HCEC 1CT (cell line): ENCODE results near the gene NOL4L.

Source experiments
- DNase-seq: peaks from one replicate; pipeline ENCODE4 v3.0.0-alpha.2; 2017

NOL4L gene

DNA sequence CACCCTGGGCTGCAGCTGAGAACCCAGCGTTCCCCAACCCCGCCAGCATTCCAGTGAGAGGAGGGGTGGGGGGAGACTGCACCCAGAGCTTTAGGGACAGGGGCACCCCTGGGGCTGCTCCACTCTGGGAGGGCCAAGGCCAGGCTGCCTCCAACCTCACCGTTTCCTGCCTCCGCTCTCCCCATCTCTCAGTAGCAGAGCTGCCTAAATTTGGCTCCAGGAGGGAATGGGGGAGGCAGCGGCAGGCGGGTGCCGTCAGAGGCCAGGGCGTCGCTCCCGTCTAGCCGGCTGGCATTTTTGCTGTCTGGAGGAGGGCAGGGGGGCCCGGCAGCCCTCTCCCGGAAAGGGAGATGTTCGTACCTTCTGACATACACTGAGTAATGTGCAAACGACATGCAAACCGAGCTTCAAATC, 46.6 kb downstream of the NOL4L start:
- no peak for DNase-seq

DNA sequence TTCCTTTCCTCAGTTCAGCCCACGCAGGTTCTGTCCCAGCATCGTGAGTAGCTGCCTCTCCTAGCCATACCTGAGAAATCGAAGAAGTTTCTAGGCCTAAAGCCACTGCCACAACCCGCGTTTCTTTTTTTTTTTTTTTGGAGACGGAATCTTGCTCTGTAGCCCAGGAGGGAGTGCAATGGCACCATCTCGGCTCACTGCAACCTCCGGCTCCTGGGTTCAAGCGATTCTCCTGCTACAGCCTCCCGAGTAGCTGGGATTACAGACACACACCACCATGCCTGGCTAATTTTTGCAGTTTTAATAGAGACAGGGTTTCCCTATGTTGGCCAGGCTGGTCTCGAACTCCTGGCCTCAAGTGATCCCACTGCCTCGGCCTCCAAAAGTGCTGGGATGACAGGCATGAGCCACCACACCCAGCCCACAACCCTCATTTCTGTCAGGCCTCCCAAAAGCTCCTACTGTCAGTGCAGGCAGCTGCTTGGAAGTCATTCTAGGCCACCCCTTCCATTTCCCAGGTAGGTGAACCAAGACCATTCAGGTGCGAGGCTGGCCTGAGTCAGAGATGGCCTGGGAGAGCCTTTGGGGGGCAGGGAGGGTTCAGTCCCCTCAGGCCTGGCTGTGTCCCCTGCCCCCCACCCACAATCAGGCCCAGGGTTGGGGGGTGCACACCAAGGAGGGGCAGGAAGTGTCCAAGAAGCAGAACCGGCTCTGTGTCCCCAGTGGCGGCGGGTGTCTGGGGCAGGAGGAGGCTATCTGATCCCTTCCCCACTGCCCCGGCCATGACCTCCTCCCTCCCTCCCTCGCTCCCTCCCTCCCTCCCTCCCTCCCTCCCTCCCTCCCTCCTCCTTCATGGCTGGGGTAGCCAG, 47.2 kb downstream of the NOL4L start:
- no peak for DNase-seq

DNA sequence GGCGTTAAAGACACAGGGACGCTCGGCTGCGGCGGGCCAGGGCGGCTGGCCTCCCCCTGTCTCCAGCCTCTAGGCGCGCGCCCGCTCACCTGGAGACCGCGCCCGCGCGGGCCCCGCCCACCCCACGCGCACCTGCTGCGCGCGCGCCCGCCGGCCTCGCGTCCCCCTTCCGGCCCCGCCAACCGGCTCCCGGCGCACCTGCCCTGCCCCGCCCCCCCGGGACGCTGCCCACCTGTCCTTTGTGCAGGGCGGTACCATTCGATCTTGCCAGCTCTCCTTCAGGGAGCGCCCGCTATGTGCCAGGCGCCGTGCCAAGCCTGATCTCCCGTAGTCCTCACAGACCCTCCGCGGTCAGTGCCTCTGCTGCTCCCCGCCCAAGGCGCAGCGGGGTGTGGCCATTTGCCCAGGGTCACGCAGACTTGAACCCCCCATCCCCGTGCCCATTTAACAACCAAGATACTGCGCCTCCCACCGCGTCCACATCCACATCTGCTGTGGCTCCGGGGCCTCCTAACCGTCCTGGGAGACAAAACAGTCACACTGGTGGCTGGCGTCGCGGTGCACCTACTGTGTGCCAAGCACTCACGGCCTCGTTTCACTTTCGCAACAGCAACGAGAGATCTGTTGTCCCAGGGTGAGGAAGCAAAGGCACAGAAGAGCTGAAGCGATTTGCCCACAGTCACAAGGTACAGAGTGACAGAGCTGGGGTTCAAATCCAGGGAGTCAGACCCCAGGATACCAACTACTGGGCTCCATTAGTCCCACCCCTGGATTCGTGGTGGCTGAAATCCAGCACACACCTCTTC, 48.1 kb downstream of the NOL4L start:
- DNase-seq: no peak

DNA sequence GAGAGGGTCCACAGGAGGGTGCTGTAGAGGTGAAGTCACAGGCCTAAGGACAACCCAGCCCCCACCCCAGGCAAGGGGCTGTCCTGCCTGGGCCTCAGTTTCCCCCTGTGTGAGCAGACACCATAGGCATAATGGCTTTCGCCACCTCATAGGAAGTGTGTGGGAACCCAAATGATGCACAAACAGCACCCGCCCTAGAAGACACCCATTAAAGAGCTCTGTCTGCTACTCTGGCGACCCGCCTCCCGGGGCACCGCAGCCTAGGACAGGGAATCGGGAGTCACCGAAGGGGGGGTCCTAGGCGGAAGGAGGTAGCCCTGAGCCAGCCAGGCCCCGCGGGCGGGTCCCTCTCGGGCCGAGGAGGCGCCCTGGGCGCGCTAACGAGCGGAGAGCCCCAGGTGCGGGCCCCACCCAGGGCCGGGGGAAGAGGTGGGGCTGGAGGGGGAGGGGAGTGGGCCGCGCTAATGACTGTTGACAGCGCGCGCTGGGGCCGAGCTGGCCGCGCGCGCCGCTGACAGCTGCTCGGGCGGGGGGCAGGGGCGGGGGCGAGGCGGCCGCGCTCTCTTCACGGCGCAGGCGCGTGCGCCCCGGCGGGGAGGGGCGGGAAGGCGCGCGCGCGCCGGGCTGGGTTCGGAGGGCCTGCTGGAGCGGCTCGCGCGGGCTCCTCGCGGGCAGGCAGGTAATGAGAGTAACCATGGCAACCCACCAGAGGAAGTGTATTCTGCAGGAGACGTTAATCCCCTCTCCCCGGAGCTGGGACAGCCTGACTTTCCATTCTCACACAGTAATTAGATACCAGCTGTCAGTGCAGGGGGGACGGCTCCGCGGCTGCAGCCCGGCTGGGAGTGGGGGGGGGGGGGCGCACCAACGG, 48.9 kb downstream of the NOL4L start:
- no peak for DNase-seq

DNA sequence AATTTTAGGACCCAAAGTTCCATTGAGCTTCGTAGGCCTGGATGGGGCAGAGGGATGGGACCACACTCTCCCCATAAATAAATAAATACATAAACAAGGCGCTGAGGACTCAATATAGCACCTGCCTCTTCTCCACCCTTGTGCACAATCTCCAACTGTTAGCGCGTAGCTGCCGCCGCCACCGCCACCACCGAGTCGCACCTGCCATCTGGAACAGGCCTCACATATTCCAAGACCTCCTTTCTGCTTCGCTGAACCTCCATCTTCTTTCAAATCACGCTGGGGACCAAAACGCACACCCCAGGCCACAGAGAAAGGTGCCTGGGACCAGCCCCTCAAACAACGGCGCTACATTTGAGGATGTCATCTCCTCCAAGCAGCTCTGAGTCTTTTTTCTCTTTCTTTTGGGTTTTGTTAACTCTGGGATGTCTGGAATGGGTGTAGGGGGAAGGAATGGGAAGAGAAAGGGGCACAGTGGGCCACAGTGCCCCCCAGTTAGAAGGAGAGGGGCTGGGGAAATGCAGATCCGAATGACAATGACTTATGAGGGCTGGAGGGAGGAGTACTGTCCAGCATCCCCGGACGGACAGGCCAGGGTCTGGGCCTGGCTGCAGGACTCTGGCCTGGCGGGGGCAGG, 49.7 kb downstream of the NOL4L start:
- no peak for DNase-seq

DNA sequence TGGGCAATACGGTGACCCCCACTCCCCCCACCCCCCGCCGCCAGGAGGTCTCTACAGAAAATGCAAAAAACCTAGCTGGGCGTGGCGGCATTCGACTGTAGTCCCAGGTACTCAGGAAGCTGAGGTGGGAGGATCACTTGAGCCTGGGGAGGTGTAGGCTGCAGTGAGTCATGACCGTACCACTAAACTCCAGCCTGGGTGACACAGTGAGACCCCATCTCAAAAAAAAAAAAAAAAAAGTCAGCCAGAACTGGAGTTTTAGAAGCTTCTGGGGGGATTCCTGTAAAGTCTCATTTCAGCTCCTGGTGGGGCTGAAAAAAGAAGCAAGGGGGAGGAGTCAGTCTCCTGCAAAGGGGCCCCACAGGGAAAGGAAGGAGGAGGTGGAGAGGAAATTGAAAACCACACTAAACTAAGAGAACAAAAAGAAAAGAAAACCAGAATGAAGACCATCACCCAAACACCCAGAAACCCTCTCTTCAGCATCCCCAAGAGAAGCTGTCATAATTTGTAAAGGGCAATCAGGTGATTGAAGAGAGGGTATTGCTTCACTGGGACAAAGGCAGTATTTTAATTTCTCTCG, 50.4 kb downstream of the NOL4L start:
- DNase-seq: no peak

DNA sequence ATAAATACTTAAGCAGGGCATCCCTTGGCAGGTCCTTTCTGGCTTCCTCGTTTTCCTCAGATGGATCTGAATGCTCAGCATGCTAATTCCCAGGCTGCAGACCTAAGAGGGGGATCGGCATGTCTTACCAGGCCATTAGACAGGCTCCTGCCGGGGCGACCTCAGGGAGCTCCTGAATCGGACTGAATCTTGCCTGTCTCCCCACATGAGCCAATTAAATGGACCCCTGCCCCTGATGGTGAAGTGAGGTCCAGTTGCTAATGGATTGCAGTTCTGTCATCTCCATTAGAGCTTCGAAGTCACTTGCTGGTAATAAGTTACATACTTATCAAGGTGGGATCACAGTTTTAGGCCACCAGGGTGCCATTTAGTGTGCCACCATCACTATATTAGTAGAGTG, 51.4 kb downstream of the NOL4L start:
- DNase-seq: no peak

DNA sequence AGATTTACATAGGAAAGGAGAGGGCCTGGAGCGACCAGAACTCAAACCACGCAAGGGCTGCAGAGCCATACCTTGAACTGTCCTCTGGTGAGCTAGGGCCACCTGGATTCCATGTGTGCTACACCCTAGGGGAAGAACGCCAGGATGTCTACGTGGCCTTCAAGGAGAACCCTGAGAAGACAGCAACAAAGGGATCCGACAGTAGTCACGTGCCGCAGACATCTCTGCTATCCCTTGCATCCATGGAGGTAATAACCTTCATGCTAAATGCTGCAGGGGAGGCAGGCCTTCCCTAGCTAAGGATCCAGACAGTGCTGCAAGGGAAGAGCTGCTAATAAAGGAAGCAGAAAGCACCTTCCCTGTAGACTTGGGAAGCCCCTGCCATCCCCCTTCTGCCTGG, 52.9 kb downstream of the NOL4L start:
- no peak for DNase-seq

DNA sequence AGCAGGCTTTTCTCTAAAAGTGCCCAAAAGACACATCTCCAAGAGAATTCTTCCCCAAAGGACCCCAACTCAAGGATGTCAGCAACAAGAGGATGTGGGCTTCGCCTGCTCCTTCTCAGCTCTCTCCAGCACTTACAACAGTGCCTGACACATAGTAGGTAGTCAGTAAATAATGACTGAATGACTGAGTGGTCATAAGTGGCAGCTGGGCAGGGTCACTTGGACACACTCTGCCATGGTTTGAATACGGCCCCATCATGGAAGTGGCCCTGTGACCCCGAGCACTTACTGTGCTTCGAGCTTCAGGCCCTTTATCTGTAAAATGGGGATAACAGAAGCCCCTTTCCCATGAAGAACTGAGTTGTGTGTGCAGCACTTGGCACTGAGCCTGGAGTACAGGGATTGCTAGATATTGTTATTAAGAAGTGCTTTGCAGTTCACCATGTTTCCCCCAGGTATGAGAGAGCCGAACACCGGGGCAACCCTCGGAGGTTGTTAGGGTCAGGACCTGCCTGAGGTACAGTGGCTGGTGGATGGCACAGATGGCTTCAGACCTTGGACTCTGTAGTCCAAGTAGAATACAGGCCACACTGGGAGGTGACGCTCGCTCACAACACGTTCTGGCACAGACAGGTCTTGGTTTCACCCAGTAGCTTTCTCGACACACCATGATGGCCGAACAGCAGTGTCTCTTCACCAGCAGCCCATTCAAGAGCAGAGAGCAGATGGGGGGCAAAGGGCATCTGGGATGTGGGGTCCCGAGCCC, 56.0 kb downstream of the NOL4L start:
- no peak for DNase-seq

DNA sequence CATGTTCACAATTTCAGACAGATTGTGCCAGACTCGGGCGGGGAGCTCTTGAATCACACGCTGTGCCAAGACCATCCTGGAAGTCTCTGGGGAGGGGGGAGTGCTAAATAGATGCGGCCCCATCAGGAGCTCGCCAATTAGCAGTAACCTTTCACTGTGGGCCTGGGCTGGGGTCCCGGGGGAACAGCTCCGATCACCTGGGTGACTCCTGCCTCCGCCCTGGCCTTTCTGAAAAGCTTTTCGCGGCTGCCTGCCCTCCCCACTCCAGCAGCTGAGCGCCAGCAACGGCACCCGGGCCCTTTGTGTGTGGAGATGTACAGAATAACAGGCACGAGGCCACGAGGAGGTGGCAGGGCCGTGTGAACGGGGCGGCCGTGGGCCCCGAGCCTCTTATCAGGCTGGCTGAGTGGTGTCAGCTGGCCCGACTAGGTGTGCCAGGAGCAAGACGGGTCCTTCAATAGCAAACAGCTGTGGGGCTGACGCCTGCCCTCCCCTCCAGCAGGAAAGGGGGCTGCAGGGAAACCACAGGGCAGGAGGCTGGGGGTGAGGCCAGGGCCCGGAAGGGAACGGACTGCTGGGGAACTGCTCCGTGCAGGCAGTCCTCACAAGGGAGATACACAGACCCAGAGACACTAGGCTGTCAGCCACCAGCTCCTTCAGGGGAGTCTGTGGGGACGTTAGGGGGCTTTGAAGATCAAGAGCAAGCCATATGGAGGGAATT, 56.8 kb downstream of the NOL4L start:
- no peak for DNase-seq

DNA sequence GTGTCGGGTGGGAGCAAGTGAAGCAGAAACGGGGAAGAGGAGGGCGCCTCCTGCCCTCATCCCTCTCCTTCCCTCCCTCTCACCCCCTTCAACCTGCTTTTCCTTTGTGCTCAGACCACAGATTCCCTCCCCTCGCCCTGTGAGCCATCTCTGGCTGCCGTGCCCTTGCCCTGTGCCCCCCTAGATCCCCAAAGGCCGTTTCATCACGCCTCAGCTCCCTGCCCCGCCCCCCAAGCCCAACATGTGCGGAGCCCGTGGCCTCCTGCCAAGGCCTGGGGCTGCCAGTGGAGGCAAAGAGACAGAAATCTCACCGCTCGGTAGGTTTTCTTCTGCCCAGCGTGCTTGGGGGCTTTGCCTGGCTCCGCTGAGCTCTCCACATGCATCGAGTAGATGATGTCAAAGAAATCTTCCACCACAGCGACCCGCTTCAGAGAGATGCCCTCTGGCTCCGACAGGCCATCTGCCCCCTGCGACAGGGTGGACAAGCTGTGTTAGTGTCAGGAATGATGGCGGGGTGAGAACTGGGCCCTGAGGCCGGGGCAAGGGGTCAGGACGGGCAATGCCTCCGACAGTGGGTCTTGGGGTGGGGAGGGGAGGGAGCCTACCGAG, 57.6 kb downstream of the NOL4L start:
- DNase-seq: no peak

DNA sequence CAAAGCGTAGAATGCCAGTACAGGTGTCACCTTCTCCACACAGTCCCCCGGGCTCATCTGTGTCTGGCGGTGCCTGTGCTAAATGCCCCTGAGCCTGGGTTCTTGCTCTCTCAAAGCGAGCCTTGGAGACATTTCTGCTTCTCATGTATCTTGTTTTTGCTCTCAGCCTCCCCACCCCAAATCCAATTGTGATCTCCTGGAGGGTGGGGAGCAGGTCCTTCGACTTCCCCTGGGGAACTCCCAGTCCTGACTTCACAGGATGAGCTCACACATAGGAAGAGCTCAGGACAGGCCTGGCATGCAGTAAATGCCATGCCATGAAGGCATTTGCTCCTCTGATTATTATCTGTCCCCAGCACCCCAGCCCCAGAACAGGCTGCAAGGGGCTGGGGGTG, 58.1 kb downstream of the NOL4L start:
- DNase-seq: no peak

DNA sequence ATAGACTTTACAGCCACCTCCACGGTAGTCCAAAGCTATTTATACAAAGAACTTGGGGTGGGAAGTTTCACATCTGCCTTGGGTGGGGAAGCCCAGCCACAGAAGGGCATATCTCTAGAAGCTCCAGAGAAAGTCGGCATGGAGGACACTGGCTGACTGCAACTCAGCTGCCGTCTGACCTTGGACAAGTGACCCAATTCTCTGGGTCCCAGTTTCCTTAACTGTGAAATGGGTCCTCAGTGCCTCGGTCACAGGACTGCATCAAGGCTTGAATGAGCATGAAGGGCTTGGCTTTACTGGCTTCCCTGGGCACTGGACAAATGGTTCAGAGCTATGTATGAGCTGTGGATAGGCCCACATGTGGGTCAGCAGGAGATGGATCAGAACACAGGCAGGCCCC, 58.6 kb downstream of the NOL4L start:
- no peak for DNase-seq

DNA sequence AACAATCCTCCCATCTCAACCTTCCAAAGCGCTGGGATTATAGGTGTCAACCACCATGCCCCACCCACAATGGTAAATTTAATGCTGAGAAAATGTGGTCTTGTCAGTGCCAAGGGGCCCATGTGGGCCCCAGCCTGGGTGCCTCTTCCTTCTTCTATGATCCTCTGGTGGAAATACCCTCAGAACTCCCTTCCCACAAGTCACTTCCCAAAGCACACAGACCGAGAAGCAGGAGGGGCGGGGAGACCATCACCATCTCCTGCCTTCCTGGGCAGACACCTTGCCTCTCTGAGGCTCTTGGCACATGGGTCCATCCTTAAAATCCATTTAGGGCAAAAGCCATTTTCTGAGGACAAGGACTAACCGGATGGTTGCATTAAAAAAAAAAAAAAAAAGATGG, 59.0 kb downstream of the NOL4L start:
- no peak for DNase-seq

DNA sequence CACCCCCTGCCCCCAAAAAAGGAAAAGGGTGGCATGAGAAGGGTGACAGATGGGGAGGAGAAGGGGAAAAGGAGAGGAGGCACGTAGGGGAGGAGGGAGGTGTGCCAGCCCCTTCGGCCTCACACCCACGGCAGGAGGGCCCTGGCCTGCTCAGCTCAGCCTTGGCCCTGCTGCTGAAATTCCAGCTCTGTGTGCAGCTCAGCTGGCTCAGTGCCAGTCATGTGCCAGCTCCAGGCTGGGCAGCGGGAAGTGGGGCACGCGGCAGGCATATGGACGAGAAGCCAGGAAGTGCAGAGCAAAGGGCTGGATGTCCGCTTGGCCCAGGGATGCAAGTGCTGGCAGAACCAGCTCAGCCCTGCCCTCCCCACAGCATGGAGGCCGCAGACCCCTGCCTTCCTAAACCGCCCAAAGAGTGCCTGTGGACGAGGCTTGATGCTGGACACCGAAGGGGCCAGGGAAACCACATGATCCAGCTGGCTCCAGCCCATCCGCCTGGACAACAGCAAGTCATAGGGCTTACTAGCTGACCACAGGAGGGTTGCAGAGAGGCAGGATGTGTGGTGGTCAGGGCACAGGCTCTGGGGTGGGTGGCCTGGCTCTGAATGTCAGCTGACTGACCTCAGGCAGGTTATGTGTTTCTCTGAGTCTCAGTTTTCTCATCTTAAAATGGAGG, 60.2 kb downstream of the NOL4L start:
- DNase-seq: no peak

DNA sequence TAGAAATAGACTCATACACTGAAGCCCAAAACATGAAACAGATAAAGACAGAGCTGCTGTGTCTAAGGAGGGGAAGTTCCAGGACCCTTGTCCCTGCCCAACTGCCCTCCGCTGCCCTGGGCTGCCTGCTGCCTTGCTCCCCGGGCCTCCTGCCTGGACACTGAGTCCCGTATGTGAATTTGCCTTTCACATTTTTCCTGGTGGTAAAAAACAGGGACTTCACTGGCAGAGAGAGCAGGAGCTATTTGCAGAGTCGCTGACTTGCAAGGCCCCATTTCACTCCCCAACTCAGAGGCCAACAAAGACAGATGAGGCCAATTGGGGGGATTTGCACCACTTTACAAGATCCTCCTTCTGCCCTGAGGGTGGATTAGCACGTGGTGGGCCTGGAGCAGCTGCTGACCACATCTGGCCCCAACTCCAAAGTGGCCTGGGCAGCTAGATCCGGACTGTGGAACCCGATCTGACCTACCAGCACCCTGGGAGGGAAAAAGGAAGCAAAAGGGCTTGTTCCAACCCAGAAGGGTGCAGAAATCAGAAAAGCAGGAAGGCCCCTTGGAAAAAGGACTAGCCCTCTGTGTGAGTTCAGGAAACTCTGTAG, 61.4 kb downstream of the NOL4L start:
- DNase-seq: no peak

DNA sequence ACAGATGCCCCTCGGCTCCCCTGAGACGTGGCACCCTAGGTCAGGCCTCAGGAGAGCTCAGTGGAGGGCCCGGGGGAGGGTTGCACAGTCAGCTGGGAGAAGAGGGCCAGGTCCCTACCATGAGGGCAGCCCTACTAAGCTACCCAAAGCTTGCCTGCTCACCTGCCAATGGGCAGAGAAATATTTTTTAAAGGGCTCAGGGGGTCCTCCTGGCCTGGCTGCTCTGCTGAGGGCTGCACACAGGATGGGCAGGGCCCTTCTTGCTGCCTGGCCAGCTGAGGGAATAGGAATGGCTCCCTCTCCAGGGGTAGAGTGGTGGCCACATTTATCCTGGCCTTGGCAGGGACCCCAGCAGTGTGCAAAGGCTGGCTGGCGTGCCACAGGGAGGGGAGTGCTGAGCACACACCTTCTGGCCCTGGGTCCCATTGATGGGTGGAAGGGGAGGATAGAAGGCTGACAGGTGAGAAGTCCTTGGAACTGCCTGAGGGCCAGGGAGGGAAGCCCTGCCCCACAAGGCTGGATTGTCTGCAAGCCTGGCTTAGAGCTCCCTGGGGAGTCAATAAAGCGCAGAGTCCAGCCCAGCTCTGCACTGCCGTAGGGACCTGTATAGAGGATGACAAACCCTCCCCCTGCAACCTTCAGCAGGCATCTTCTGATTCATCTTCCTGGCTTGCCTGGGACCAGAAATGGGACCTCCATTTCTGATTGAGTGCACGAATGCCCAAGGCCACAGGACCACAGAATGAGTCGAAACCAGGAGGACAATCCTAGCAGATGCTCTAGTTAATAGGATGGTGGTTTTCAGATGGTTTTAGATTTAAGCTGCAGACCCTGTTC, 62.1 kb downstream of the NOL4L start:
- DNase-seq: no peak

DNA sequence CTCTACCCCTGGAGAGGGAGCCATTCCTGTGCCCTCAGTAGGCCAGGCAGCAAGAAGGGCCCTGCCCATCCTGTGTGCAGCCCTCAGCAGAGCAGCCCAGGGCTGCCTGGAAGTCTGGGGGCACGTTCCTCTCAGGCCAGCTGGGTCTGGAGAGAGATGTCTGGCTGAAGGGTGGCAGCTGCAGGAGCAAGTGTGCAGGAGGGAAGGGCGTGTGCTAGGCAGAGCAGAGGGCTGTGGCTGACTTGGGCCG, 62.7 kb downstream of the NOL4L start:
- no peak for DNase-seq
